ENCODE data around the gene CENPS. TPM values are rescaled to one million over a fixed set of nuclear protein-coding genes. Genes with fewer than 3 reads are reported as not detected.

CENPS gene
- total and polyA plus RNA-seq, 9 of the 15 experiments (the other 6 are each of a cell fraction or from before 2014, with no cell fraction given) = 10.2 to 36.0 (median 26.0) TPM

DNA sequence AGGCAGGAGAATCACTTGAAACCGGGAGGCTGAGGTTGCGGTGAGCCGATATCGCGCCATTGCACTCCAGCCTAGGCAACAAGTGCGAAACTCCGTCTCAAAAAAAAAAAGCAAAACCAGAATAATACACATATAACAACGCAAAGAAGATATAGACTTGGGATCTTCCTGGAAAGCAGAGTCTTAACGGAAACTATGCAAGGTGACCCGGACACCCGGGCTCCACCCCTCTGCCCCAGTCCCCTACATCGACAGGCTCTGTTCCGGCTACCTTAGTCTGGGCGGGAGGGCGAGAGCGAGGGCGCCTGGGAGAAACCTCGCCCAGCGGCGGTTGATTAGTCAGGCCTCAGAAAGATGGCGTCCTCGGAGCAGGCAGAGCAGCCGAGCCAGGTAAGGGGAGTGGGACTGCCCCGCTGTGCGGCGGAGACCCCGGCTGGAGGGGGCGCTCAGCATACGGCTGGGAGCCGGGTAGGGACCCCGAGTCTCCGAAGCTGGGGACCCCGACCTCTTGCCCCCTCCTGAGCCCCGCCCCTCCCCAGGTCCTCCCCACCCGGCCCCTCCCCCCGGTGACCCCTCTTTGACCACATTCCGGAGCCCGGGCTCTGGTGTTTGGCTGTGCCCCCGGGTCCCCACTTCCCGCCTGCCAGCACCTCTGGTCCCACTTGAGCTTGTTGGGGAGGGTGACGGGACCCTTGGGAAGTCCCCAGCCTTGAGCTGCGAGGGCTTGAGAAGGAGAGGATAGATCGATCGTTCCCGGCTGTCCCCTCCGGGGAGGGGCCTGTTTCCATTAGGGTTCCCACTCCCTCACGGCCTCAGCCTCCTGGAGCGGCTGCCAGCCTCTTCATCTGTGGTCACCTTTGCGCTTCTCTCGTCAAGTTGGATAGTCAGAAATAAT is 44.6 kb downstream of the CENPS start, which contains the start of gene PEX14 (continued):
- TF ChIP-seq ZBTB9 (CRISPR knock-in tag; IDR thresholded peaks at IDR 0.05) (peak; percentile 86), RFX1 (IDR thresholded peaks at IDR 0.05) (no peak), RB1 (IDR thresholded peaks at IDR 0.05; ENCODE audit: low read depth) (peak; percentile 73), ZNF444 (CRISPR knock-in tag; IDR thresholded peaks at IDR 0.05) (no peak), GATA2 (CRISPR knock-in tag; IDR thresholded peaks at IDR 0.05) (no peak), MTA3 (IDR thresholded peaks at IDR 0.05; ENCODE audit: borderline replicate concordance) (peak; percentile 48; the same call in 1 of the 2 replicates), CBFB (CRISPR knock-in tag; IDR thresholded peaks at IDR 0.05) (no peak), SETDB1 (IDR thresholded peaks at IDR 0.05; ENCODE audit: low read length) (no peak), THRB (CRISPR knock-in tag; conservative IDR thresholded peaks at IDR 0.05) (peak; percentile 59; the same call in 1 of the 2 replicates), DIDO1 (tag; IDR thresholded peaks at IDR 0.05; ENCODE audit: low read depth) (peak; percentile 69), ZNF589 (CRISPR knock-in tag; IDR thresholded peaks at IDR 0.05; ENCODE audit: low read depth) (0 out of 2 replicates have a peak, but pooled peaks have one; percentile 40), ELF4 (CRISPR knock-in tag; IDR thresholded peaks at IDR 0.05) (0 out of 2 replicates have a peak, but pooled peaks have one; percentile 57), KDM1A (IDR thresholded peaks at IDR 0.05) (peak; percentile 29 to 43; a peak in 1 of 4 replicates), ZNF518B (CRISPR knock-in tag; IDR thresholded peaks at IDR 0.05) (no peak), XRCC5 (IDR thresholded peaks at IDR 0.05; ENCODE audit: low read depth, low read length) (peak; percentile 100), TCF7 (IDR thresholded peaks at IDR 0.05; ENCODE audit: borderline replicate concordance) (peak; percentile 75; the same call in 1 of the 2 replicates), POLR2AphosphoS2 (IDR thresholded peaks at IDR 0.05; ENCODE audit: low read length) (no peak), FOXK2 (conservative IDR thresholded peaks at IDR 0.05 in 1 of 2, IDR thresholded peaks at IDR 0.05 in 1 of 2; ENCODE audit: low read depth in 2 of 2) (peak in 1 of 2 experiments; percentile 55; a peak in 1 of 4 replicates), ATF1 (CRISPR knock-in tag; IDR thresholded peaks at IDR 0.05) (no peak), ATF1 (tag; IDR thresholded peaks at IDR 0.05) (no peak), WHSC1 (IDR thresholded peaks at IDR 0.05; ENCODE audit: low read length) (no peak), TSC22D4 (tag; IDR thresholded peaks at IDR 0.05) (no peak)
- TF ChIP-seq, protein P1, sequence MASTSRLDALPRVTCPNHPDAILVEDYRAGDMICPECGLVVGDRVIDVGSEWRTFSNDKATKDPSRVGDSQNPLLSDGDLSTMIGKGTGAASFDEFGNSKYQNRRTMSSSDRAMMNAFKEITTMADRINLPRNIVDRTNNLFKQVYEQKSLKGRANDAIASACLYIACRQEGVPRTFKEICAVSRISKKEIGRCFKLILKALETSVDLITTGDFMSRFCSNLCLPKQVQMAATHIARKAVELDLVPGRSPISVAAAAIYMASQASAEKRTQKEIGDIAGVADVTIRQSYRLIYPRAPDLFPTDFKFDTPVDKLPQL (IDR thresholded peaks at IDR 0.05; ENCODE audit: extremely low read depth, insufficient read length) = peak; percentile 22

Data from K562 (cell line).